Prostate gland (tissue), 2 donors: ENCODE data around the gene VEGFB. TPM values are rescaled to one million over a fixed set of nuclear protein-coding genes. Genes with fewer than 3 reads are reported as not detected.

ENCODE experiments used
- DNase-seq: peaks from one replicate; pipeline ENCODE4 v3.0.0-alpha.2; 2019; ENCODE audit warnings: low spot score
- H3K27ac ChIP-seq, 2 donors: fragments of 200-600 bp; sonication (generic); 2 replicates each; pipeline ENCODE4 v1.5.1; 2017 to 2019
- H3K27me3 ChIP-seq: fragments of 200-600 bp; sonication (generic); replicated peaks from 2 replicates; pipeline ENCODE4 v1.5.1; 2019; ENCODE audit not compliant: insufficient read depth
- H3K36me3 ChIP-seq, 2 donors: fragments of 200-600 bp; sonication (generic); 1 replicate in 1 of 2; 2 replicates in 1 of 2; pipeline versions ENCODE4 v1.5.1 to v1.8.1; 2017 to 2019
- H3K4me1 ChIP-seq: fragments of 200-600 bp; sonication (generic); replicated peaks from 2 replicates; pipeline ENCODE4 v1.5.1; 2019
- H3K4me3 ChIP-seq, 2 donors: fragments of 200-600 bp; sonication (generic); 2 replicates each; pipeline ENCODE4 v1.5.1; 2017 to 2019
- H3K9me3 ChIP-seq: fragments of 200-600 bp; sonication (generic); 2 replicates; pipeline ENCODE4 v1.5.1; 2017
- CTCF ChIP-seq, 4 experiments: fragments of 200-600 bp in 2 of 4; fragments of 450-650 bp in 2 of 4; sonication (generic) in 2 of 4; IDR thresholded peaks; 1 replicate in 3 of 4; 2 replicates in 1 of 4; pipeline ENCODE4 v1.5.1; 2016 to 2019; ENCODE audit warnings: antibody characterized with exemption in 4 of 4, mild to moderate bottlenecking in 2 of 4, moderate library complexity in 2 of 4
- POLR2A ChIP-seq: fragments of 450-650 bp; IDR thresholded peaks from one replicate; pipeline ENCODE4 v1.6.1; 2016; ENCODE audit warnings: antibody characterized with exemption, mild to moderate bottlenecking
- POLR2AphosphoS5 ChIP-seq: sonication (generic); formaldehyde crosslinking; IDR thresholded peaks from one replicate; pipeline ENCODE4 v1.6.1; 2017; ENCODE audit warnings: antibody characterized with exemption
- WGBS: methylation state at CpG from one replicate; pipeline ENCODE4 v1.1.5; 2018; 5-methylcytosine and 5-hydroxymethylcytosine counted together
- intact Hi-C: fragments of 100-400 bp; cut with DNase I; formaldehyde crosslinking; loops from one replicate; pipeline ENCODE4 v1.14.2; 2022
- total RNA-seq, 2 donors: library from RNA; depleted of rRNA; stranded (reverse); fragments of >200 nt; gene quantifications; one replicate each; pipeline ENCODE4 v1.1.0, GENCODE V29; 2016

Gene VEGFB
- total RNA-seq, 2 donors from 2014 or later, result 50.9 to 91.2 TPM

GRCh38 chr11:64251016-64251752 is 16.8 kb downstream of the VEGFB start, which contains the start of gene PLCB3:
TSS of gene PLCB3 (plus strand) at chr11:64251530. CDS start at chr11:64251650, 120 bp downstream.
- peak within 1 kb of the TSS; percentile 73 to 90 for H3K4me3 ChIP-seq
- DNase-seq, result peak; percentile 52

GRCh38 chr11:64251753-64252002 is 17.3 kb downstream of the VEGFB start:
- DNase-seq, result no peak

More at GRCh38 chr11:64251016-64251752, 16.8 kb downstream of the VEGFB start, which contains the start of gene PLCB3:
- no peaks in the 10 kb centered on the region for H3K36me3 ChIP-seq
- no peaks in the 10 kb centered on the region for H3K27me3 ChIP-seq
- intact Hi-C loops, result loop anchor here (5.0 kb wide), 1 partner anchor 51 kb away; the partner anchor contains the start of gene CATSPERZ
- no peaks in the 10 kb centered on the region for H3K9me3 ChIP-seq
- H3K4me1 ChIP-seq, result peaks cover 11% of the 10 kb centered on the region
- H3K27ac ChIP-seq, result peak within 1 kb of the TSS; percentile 70 to 83
- TF ChIP-seq POLR2A (peak; percentile 69), POLR2AphosphoS5 (no peak), CTCF (IDR thresholded peaks at IDR 0.05) (peak; percentile 84 to 98 (median 90))
- under 1% methylated on average over 44 of the region's 75 CpGs for WGBS

GRCh38 chr11:64252003-64252872 is 17.9 kb downstream of the VEGFB start:
- DNase-seq, result peak; percentile 58
- H3K4me1 ChIP-seq, result peaks cover 11% of the 10 kb centered on the region
- no peaks in the 10 kb centered on the region for H3K9me3 ChIP-seq
- WGBS, result 5% methylated on average over 19 of the region's 23 CpGs
- no peaks in the 10 kb centered on the region for H3K27me3 ChIP-seq
- peak overlapping the region; percentile 70 to 83 for H3K27ac ChIP-seq
- peak in 1 of 4 experiments; percentile 35 for TF ChIP-seq CTCF (IDR thresholded peaks at IDR 0.05)
- TF ChIP-seq POLR2AphosphoS5, result peak; percentile 37
- TF ChIP-seq POLR2A, result peak; percentile 59
- no peaks in the 10 kb centered on the region for H3K36me3 ChIP-seq
- H3K4me3 ChIP-seq, result peak overlapping the region; percentile 73 to 90
- intact Hi-C loops, result loop anchor here (5.0 kb wide), 1 partner anchor 50 kb away; the partner anchor contains the start of gene CATSPERZ

More at GRCh38 chr11:64251753-64252002, 17.3 kb downstream of the VEGFB start:
- no peaks in the 10 kb centered on the region for H3K9me3 ChIP-seq
- H3K27ac ChIP-seq, result peak overlapping the region; percentile 70 to 83
- intact Hi-C loops, result loop anchor here (5.0 kb wide), 1 partner anchor 51 kb away; the partner anchor contains the start of gene CATSPERZ
- under 1% methylated on average over 18 of the region's 18 CpGs for WGBS
- H3K36me3 ChIP-seq, result no peaks in the 10 kb centered on the region
- TF ChIP-seq CTCF (IDR thresholded peaks at IDR 0.05), result no peak
- no peak for TF ChIP-seq POLR2A
- TF ChIP-seq POLR2AphosphoS5, result no peak
- H3K4me3 ChIP-seq, result peak overlapping the region; percentile 73 to 90
- H3K27me3 ChIP-seq, result no peaks in the 10 kb centered on the region
- peaks cover 11% of the 10 kb centered on the region for H3K4me1 ChIP-seq

- Histone ChIP-seq H3K4me3 (no peak overlapping the region), H3K36me3 (no peaks in the 10 kb centered on the region), H3K27ac (peak overlapping the region in 1 of 2 donors; percentile 83), H3K9me3 (no peaks in the 10 kb centered on the region), H3K4me1 (peaks cover 11% of the 10 kb centered on the region), H3K27me3 (no peaks in the 10 kb centered on the region)
- TF ChIP-seq CTCF (IDR thresholded peaks at IDR 0.05), result no peak
- no peak for TF ChIP-seq POLR2AphosphoS5
- TF ChIP-seq POLR2A, result no peak
- intact Hi-C loops, result loop anchor here (5.0 kb wide), 1 partner anchor 49 kb away; the partner anchor contains the start of gene CATSPERZ
- WGBS, result 75% methylated on average over 8 of the region's 8 CpGs
- no peak for DNase-seq
Observed at GRCh38 chr11:64253043-64253442, 18.7 kb downstream of the VEGFB start.
